Measurements from ENCODE around the gene SPATA6L. TPM values are rescaled to one million over a fixed set of nuclear protein-coding genes. Genes with fewer than 3 reads are reported as not detected.

Gene SPATA6L
- total RNA-seq, 1 experiment from 2014 or later: 0.57 TPM

DNA sequence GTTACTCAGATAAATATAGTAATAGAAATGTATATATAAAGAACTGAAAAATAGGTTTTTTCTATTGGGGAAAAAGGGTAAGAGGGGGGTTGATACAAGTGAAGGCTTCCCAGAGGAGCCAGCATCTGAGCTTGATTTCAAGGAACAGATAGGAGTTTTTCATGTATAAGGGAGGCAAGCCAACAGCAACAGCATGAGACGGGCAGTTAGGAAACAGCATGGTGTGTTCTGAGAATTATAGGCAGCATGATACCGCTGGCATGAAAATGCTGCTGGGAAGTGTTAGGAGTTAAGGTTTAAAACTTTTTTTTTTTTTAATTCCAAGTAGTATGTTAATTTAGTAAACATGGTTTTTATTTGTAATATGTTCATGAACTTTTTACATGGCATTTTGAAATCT, 22.7 kb upstream of the SPATA6L start:
- no peak for DNase-seq (ENCODE audit: low read depth, low spot score)
- Histone ChIP-seq H2AFZ (ENCODE audit: low read depth, low read length, poor library complexity, severe bottlenecking) (no peak overlapping the region), H3K36me3 (ENCODE audit: control insufficient read depth in 1 of 2, insufficient read depth in 2 of 2, low read length in 2 of 2) (peaks cover 14 to 22% of the 10 kb centered on the region in 2 experiments; a peak in 3 of 4 replicates), H3K9ac (ENCODE audit: low read length) (no peak overlapping the region), H3K4me3 (replicated peaks in 1 of 2; ENCODE audit: low read depth in 1 of 2, low read length in 2 of 2) (no peak overlapping the region), H3K4me1 (ENCODE audit: control insufficient read depth in 1 of 2, insufficient read depth in 2 of 2, low read length in 2 of 2) (no peaks in the 10 kb centered on the region), H3K9me2 (ENCODE audit: insufficient read depth) (no peaks in the 10 kb centered on the region), H3K27ac (ENCODE audit: low read depth, low read length) (no peak overlapping the region), H3K4me2 (ENCODE audit: low read length) (no peak overlapping the region), H4K20me1 (ENCODE audit: insufficient read depth) (no peaks in the 10 kb centered on the region; the same call in 1 of the 2 replicates), H3K79me2 (ENCODE audit: insufficient read depth, low read length) (peaks cover 53% of the 10 kb centered on the region), H3K9me3 (ENCODE audit: control insufficient read depth in 1 of 2, insufficient read depth in 1 of 2, low read depth in 1 of 2, low read length in 2 of 2) (no peaks in the 10 kb centered on the region), H3K27me3 (ENCODE audit: insufficient read depth, low read length) (no peaks in the 10 kb centered on the region)
- BruUV-seq (replicated peaks): no TSS peak
- no peak for ATAC-seq
- ChIA-PET RAD21 (ENCODE audit: low non-redundant PET in 1 of 2, low total read pairs in 2 of 2, uncharacterized antibody in 2 of 2, unreplicated experiment in 2 of 2) (no interaction called here), CTCF (no interaction called here), POLR2A (no interaction called here)
- intact Hi-C loops (cut with micrococcal nuclease): no loop called here
- TF ChIP-seq CEBPB (IDR thresholded peaks at IDR 0.05; ENCODE audit: low read depth): no peak
- TF ChIP-seq POLR2A (IDR thresholded peaks at IDR 0.05; ENCODE audit: borderline replicate concordance, extremely low read depth, insufficient read depth, insufficient read length): no peak
- no peak for TF ChIP-seq TCF7L2 (IDR thresholded peaks at IDR 0.05; ENCODE audit: borderline replicate concordance, extremely low read depth, insufficient read depth, insufficient read length)
- TF ChIP-seq SIN3A (IDR thresholded peaks at IDR 0.05; ENCODE audit: low read depth): no peak
- no peak for TF ChIP-seq SP1 (IDR thresholded peaks at IDR 0.05; ENCODE audit: low read depth)
- no peak for TF ChIP-seq ATF3 (IDR thresholded peaks at IDR 0.05)
- TF ChIP-seq EZH2 (IDR thresholded peaks at IDR 0.05): no peak
- no peak for TF ChIP-seq RAD21 (IDR thresholded peaks at IDR 0.05; ENCODE audit: low read depth)
- no peak for TF ChIP-seq EZH2phosphoT487 (IDR thresholded peaks at IDR 0.05; ENCODE audit: borderline replicate concordance)
- no peak for TF ChIP-seq SRF (IDR thresholded peaks at IDR 0.05; ENCODE audit: low read depth)
- no peak for TF ChIP-seq ZNF274 (IDR thresholded peaks at IDR 0.05; ENCODE audit: low read depth, low read length)
- no peak for TF ChIP-seq JUND (IDR thresholded peaks at IDR 0.05)

GRCh38 chr9:4686584-4686983, 20.3 kb upstream of the SPATA6L start:
- peaks cover 14 to 22% of the 10 kb centered on the region in 2 experiments; a peak in 3 of 4 replicates for H3K36me3 ChIP-seq (ENCODE audit: control insufficient read depth in 1 of 2, insufficient read depth in 2 of 2, low read length in 2 of 2)
- H3K27ac ChIP-seq (ENCODE audit: low read depth, low read length): no peak overlapping the region
- ATAC-seq (no peak), DNase-seq (ENCODE audit: low read depth, low spot score) (no peak)
- intact Hi-C loops (cut with micrococcal nuclease): no loop called here
- TF ChIP-seq SP1 (IDR thresholded peaks at IDR 0.05; ENCODE audit: low read depth) (no peak), ZNF274 (IDR thresholded peaks at IDR 0.05; ENCODE audit: low read depth, low read length) (no peak), ZFX (IDR thresholded peaks at IDR 0.05) (no peak), JUND (IDR thresholded peaks at IDR 0.05) (no peak), EGR1 (IDR thresholded peaks at IDR 0.05; ENCODE audit: low read depth) (no peak)
- H2AFZ ChIP-seq (ENCODE audit: low read depth, low read length, poor library complexity, severe bottlenecking): no peak overlapping the region
- CTCF ChIA-PET: no interaction called here
- no peaks in the 10 kb centered on the region for H3K9me2 ChIP-seq (ENCODE audit: insufficient read depth)
- peaks cover 53% of the 10 kb centered on the region for H3K79me2 ChIP-seq (ENCODE audit: insufficient read depth, low read length)
- RAD21 ChIA-PET (ENCODE audit: low non-redundant PET in 1 of 2, low total read pairs in 2 of 2, uncharacterized antibody in 2 of 2, unreplicated experiment in 2 of 2): no interaction called here
- H3K4me1 ChIP-seq (ENCODE audit: control insufficient read depth in 1 of 2, insufficient read depth in 2 of 2, low read length in 2 of 2): no peaks in the 10 kb centered on the region
- no peak overlapping the region for H3K9ac ChIP-seq (ENCODE audit: low read length)
- no TSS peak for BruUV-seq (replicated peaks)
- no peaks in the 10 kb centered on the region for H3K9me3 ChIP-seq (ENCODE audit: control insufficient read depth in 1 of 2, insufficient read depth in 1 of 2, low read depth in 1 of 2, low read length in 2 of 2)
- no peak overlapping the region for H3K4me2 ChIP-seq (ENCODE audit: low read length)
- H3K4me3 ChIP-seq (replicated peaks in 1 of 2; ENCODE audit: low read depth in 1 of 2, low read length in 2 of 2): no peak overlapping the region
- POLR2A ChIA-PET: no interaction called here
- H3K27me3 ChIP-seq (ENCODE audit: insufficient read depth, low read length): no peaks in the 10 kb centered on the region
- no peaks in the 10 kb centered on the region for H4K20me1 ChIP-seq (ENCODE audit: insufficient read depth)

All from HCT116 (cell line).